K562 treated with DMSO at 1 percent for 24 hours (cell line): ENCODE data around the gene PCLO. TPM values are rescaled to one million over a fixed set of nuclear protein-coding genes. Genes with fewer than 3 reads are reported as not detected.

Experiments used
- total RNA-seq: library from RNA; unstranded; fragments of 300-600 nt; gene quantifications from 2 replicates; pipeline ENCODE4 v1.2.3, GENCODE V29; 2022; ENCODE audit warnings: low read depth; ENCODE audit not compliant: insufficient read depth

Gene PCLO, protein sequence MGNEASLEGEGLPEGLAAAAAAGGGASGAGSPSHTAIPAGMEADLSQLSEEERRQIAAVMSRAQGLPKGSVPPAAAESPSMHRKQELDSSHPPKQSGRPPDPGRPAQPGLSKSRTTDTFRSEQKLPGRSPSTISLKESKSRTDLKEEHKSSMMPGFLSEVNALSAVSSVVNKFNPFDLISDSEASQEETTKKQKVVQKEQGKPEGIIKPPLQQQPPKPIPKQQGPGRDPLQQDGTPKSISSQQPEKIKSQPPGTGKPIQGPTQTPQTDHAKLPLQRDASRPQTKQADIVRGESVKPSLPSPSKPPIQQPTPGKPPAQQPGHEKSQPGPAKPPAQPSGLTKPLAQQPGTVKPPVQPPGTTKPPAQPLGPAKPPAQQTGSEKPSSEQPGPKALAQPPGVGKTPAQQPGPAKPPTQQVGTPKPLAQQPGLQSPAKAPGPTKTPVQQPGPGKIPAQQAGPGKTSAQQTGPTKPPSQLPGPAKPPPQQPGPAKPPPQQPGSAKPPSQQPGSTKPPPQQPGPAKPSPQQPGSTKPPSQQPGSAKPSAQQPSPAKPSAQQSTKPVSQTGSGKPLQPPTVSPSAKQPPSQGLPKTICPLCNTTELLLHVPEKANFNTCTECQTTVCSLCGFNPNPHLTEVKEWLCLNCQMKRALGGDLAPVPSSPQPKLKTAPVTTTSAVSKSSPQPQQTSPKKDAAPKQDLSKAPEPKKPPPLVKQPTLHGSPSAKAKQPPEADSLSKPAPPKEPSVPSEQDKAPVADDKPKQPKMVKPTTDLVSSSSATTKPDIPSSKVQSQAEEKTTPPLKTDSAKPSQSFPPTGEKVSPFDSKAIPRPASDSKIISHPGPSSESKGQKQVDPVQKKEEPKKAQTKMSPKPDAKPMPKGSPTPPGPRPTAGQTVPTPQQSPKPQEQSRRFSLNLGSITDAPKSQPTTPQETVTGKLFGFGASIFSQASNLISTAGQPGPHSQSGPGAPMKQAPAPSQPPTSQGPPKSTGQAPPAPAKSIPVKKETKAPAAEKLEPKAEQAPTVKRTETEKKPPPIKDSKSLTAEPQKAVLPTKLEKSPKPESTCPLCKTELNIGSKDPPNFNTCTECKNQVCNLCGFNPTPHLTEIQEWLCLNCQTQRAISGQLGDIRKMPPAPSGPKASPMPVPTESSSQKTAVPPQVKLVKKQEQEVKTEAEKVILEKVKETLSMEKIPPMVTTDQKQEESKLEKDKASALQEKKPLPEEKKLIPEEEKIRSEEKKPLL (N-terminal part only)
- not detected in 2 replicates for total RNA-seq

DNA sequence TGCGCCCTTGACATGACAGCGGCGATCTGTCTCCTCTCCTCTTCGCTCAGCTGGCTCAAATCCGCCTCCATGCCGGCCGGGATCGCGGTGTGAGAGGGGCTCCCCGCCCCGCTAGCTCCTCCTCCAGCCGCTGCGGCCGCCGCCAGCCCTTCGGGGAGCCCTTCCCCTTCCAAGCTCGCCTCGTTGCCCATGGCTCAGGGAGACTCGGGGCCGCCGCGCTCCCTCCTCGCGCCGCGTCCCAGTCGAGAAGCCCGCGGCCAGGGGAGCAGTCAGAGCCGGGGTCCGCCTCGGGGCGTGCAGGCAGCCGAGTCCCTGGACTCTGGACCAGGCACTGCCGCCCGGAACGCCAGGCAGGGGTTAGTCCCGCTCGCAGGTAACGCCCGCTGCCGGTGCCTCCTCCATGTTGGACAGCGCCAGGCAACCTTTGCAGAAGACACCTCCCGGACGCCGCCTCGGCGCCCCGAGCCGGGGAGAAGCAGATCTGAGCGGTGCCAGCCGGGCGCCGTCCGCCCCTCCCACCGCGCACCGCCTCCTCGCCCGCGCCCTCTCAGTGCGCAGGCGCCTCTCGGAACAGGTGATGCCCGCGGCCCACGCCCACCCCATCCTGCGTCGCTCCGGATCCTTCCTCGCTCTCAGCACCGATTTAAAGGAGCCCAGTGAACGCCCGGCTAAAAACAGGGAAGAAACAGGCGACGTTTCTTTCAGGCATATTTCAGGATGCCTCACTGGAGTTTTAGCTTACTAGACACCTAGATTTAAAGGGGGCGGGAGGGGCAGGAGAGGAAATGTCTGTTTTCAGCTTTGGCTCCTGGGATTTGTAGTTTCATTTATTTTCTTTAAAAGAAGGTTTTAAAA is at the start of gene PCLO:
Gene PCLO, minus strand, starts transcription at position 483 of the 855 bp plus-strand sequence. Its CDS starts 292 bp downstream, at position 191.

